ENCODE measurements around the gene CHMP1A.
"Not testable (repeated sequence)": the region's sequence is repeated elsewhere in the genome, so short reads cannot be mapped to it uniquely, and the experiment has no call there.

Gene CHMP1A
- total RNA-seq = 54.9 to 138 (median 79.8) reads per million in 17 experiments

DNA sequence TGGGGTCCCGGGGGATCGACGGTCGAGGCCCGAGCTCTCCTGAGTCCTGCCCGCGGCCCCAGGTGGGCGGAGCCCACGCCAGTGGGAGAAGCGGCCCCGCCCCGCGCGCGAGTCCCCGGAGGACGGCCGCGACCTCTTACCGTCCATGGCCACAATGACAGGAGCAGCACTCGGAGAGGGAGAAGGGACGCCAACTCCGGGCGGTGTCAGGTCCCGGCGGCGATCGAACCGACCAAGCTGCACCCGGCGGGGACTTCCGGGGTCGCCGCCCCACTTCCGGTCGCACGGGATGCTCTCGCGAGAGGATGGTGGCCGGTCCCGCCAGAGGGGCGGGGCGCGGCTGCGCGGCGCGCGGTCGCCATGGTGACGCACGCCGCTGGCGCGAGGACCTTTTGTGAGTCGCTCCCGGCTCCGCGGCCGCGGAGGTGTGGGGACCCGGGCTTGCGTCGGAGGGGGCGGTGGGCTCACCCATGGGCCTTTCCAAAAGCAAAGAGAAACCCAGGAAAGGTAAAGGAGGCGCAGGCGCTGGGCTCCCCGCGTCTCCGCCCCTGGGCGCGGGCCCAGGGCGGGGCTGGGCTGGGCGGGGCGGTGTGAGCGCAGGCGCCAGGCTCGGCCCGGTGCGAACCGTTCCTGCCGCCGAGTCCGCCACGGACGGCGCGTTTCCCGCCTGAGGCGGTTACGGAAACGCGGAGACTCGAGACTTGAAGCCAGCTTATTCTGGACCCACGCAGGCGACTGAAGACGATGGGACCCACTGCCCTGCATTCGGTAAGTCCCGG, at the start of gene CHMP1A, which contains the start of gene SPATA33:
CHMP1A (minus strand) TSS at position 267 of the 779 bp plus-strand sequence; CDS start at position 147, 120 bp downstream.
SPATA33 (plus strand) TSS at position 395 of the 779 bp plus-strand sequence; CDS start at position 471, 76 bp downstream.
- DNase-seq = peak; percentile 94 to 98 (median 95)

- no peak for DNase-seq
Observed at GRCh38 chr16:89706518-89707260, 49.2 kb upstream of the CHMP1A start.

- no peak for DNase-seq
Observed at GRCh38 chr16:89705006-89705405, 47.5 kb upstream of the CHMP1A start.

GRCh38 chr16:89704281-89704680, 46.8 kb upstream of the CHMP1A start:
- peak in 1 of 4 experiments; percentile 3 for DNase-seq

GRCh38 chr16:89701425-89702406, 44.2 kb upstream of the CHMP1A start, which contains the start of gene SPATA2L:
SPATA2L (minus strand) TSS chr16:89701705; CDS start chr16:89701232, 473 bp downstream.
- peak; percentile 93 to 97 (median 96) for DNase-seq

GRCh38 chr16:89700649-89701424, 43.3 kb upstream of the CHMP1A start:
- peak in 3 of 4 experiments; percentile 45 to 70 (median 47) for DNase-seq

GRCh38 chr16:89700100-89700648, 42.7 kb upstream of the CHMP1A start:
- peak; percentile 99 to 100 (median 100) for DNase-seq

GRCh38 chr16:89699629-89700099, 42.2 kb upstream of the CHMP1A start:
- not testable (repeated sequence) for DNase-seq

GRCh38 chr16:89698717-89699116, 41.2 kb upstream of the CHMP1A start:
- DNase-seq = not testable (repeated sequence)

GRCh38 chr16:89697616-89698331, 40.3 kb upstream of the CHMP1A start:
- peak in 1 of 4 experiments; percentile 1 for DNase-seq

DNA sequence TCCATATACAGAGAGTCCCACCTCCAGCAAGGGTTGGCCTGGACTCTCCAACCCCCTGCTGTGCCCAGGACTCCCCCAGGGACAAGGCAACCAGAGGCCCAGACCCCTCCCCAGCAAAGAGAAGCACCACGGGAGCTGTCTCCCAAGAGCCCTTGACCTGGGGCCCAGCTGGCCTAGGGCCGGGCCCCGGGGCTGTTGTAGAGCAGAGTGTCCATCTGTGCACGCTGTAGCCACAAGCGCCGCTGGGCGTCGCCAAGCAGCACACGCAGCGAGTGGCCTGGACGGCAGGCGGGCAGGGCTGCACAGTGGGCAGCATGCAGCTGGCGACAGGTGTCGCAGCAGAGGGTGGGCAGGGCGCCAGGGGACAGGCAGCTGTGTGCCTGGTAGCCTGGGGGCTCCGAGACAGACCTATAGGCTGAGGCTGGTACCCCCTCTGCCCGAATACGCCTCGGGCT, 39.7 kb upstream of the CHMP1A start:
- DNase-seq = peak in 1 of 4 experiments; percentile 2

DNA sequence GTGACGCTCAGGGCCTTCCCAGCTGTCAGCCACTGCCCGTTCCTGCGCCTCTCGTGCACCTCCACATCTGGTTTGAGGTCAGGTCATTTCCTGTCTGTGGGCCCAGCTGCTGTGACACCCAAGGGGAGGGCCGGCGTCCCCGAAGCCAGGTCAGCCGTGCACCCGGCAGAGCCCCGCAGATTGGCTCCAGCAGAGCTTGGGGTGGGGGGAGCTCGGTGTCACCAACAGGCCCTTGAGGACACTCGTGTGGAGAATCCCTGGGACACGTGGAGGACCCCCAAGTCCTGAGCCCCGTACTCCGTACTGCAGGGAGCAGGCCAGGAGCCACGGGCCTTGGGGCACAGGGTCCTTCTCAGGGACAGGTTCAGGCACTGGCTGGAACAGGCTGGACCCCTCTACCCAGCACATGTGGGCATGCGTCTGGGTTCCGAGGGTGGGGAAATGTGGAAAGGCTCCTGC, 39.2 kb upstream of the CHMP1A start:
- DNase-seq = peak in 1 of 4 experiments; percentile 2

GRCh38 chr16:89695875-89696669, 38.6 kb upstream of the CHMP1A start:
- no peak for DNase-seq

DNA sequence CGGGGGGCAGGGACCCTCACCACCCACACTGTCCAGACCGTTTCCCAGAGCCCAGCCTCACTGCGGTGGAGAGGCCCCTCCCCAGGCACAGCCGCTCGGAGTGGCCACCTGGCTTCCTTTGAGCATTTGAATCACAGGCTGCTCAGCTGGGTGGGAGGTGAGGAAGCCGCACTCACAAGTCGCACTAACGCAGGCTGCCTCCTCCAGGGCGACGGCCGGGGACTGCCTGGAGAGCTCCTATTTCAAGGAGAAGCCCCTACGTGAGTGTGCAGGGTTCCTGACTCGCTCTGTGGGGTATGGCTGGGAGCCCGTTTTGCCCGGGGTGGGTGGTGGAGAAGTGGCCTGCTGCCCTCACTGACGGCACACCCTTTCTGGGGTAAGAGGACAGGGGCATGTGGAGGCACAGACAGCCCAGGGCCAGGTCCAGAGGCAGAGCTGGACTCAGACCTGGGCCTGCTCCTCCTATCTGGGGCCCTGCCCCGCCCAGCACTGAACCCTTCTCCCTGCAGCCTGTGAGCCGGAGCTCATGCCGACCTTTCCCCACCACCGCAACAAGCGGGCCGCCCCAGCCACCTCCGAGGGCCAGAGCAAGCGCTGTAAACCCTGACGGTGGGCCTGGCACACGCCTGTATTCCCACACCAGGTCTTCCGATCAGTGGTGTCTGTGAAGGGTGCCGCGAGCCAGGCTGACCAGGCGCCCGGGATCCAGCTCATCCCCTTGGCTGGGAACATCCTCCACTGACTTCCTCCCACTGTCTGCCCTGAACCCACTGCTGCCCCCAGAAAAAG, 37.8 kb upstream of the CHMP1A start:
- DNase-seq = peak in 1 of 4 experiments; percentile 2

DNA sequence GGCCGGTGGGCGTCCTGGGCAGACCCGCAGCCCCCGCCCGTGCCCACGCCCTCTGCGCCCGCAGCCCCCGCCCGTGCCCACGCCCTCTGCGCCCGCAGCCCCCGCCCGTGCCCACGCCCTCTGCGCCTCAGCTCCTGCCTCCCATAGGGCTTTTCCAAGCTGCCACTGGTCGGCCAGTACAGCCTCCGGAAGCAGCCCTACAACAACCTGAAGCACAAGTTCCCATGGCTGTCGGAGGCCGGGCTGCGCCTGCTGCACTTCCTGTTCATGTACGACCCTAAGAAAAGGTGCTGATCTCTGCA, 37.2 kb upstream of the CHMP1A start:
- not testable (repeated sequence) for DNase-seq

GRCh38 chr16:89693931-89694783, 36.6 kb upstream of the CHMP1A start:
- DNase-seq = peak in 1 of 4 experiments; percentile 4

- DNase-seq = no peak
Observed at GRCh38 chr16:89693289-89693731, 35.8 kb upstream of the CHMP1A start.

Data from suppressor macrophage (primary cell).